Ascending aorta (tissue), 2 donors: ENCODE measurements around the gene HDX. TPM values are rescaled to one million over a fixed set of nuclear protein-coding genes. Genes with fewer than 3 reads are reported as not detected.

Experiments
- DNase-seq, 2 donors: peaks; one replicate each; pipeline ENCODE4 v3.0.0-alpha.2; 2019; ENCODE audit warnings: low spot score in 2 of 2
- H3K27ac ChIP-seq, 2 donors: fragments of 200-600 bp; sonication (generic); one replicate each; pipeline ENCODE4 v1.5.1; 2016 to 2017; ENCODE audit warnings: mild to moderate bottlenecking in 1 of 2
- H3K27me3 ChIP-seq: fragments of 200-600 bp; sonication (generic); one replicate; pipeline ENCODE4 v1.5.1; 2017
- H3K36me3 ChIP-seq, 2 donors: fragments of 200-600 bp; sonication (generic); one replicate each; pipeline ENCODE4 v1.5.1; 2016
- H3K4me1 ChIP-seq, 2 donors: fragments of 200-600 bp; sonication (generic); one replicate each; pipeline ENCODE4 v1.5.1; 2016 to 2017; ENCODE audit warnings: mild to moderate bottlenecking in 1 of 2
- H3K4me3 ChIP-seq, 2 donors: fragments of 200-600 bp; sonication (generic); one replicate each; pipeline ENCODE4 v1.5.1; 2016 to 2017; ENCODE audit warnings: mild to moderate bottlenecking in 1 of 2
- H3K9me3 ChIP-seq, 2 donors: fragments of 200-600 bp; sonication (generic); one replicate each; pipeline ENCODE4 v1.5.1; 2016
- CTCF ChIP-seq, 3 experiments: fragments of 200-600 bp in 2 of 3; fragments of 450-650 bp in 1 of 3; sonication (generic) in 2 of 3; IDR thresholded peaks; one replicate each; pipeline ENCODE4 v1.5.1; 2016 to 2019; ENCODE audit warnings: antibody characterized with exemption in 3 of 3, mild to moderate bottlenecking in 1 of 3, moderate library complexity in 1 of 3
- intact Hi-C: fragments of 100-400 bp; cut with DNase I; formaldehyde crosslinking; loops from one replicate; pipeline ENCODE4 v1.15.1; 2023
- total RNA-seq: library from RNA; depleted of rRNA; stranded (reverse); fragments of >200 nt; gene quantifications from one replicate; pipeline ENCODE4 v1.1.0, GENCODE V29; 2016

The HDX gene
- total RNA-seq, 1 donor from 2014 or later = 5.3 TPM

GRCh38 chrX:84477114-84477513, 25.1 kb downstream of the HDX start:
- H3K4me1 ChIP-seq = no peaks in the 10 kb centered on the region
- intact Hi-C loops = no loop called here
- H3K27me3 ChIP-seq = no peaks in the 10 kb centered on the region
- H3K27ac ChIP-seq = no peak overlapping the region
- no peak for TF ChIP-seq CTCF (IDR thresholded peaks at IDR 0.05)
- H3K36me3 ChIP-seq = no peaks in the 10 kb centered on the region
- H3K4me3 ChIP-seq = no peak overlapping the region
- H3K9me3 ChIP-seq = peaks cover 5 to 6% of the 10 kb centered on the region in 2 donors
- DNase-seq = no peak

GRCh38 chrX:84475596-84475995, 26.7 kb downstream of the HDX start:
- H3K27me3 ChIP-seq = no peaks in the 10 kb centered on the region
- TF ChIP-seq CTCF (IDR thresholded peaks at IDR 0.05) = no peak
- no peak overlapping the region for H3K4me3 ChIP-seq
- H3K27ac ChIP-seq = no peak overlapping the region
- intact Hi-C loops = no loop called here
- H3K4me1 ChIP-seq = no peaks in the 10 kb centered on the region
- H3K36me3 ChIP-seq = no peaks in the 10 kb centered on the region
- H3K9me3 ChIP-seq = no peaks in the 10 kb centered on the region
- DNase-seq = no peak

GRCh38 chrX:84475101-84475500, 27.2 kb downstream of the HDX start:
- no peak overlapping the region for H3K27ac ChIP-seq
- no peaks in the 10 kb centered on the region for H3K4me1 ChIP-seq
- no peak for DNase-seq
- intact Hi-C loops = no loop called here
- H3K4me3 ChIP-seq = no peak overlapping the region
- H3K9me3 ChIP-seq = no peaks in the 10 kb centered on the region
- H3K27me3 ChIP-seq = no peaks in the 10 kb centered on the region
- H3K36me3 ChIP-seq = no peaks in the 10 kb centered on the region
- TF ChIP-seq CTCF (IDR thresholded peaks at IDR 0.05) = no peak

- no peak for TF ChIP-seq CTCF (IDR thresholded peaks at IDR 0.05)
- Histone ChIP-seq H3K4me3 (no peak overlapping the region), H3K27ac (no peak overlapping the region), H3K9me3 (peaks cover 0 to 10% of the 10 kb centered on the region in 2 donors), H3K27me3 (no peaks in the 10 kb centered on the region), H3K36me3 (peaks cover 0 to 3% of the 10 kb centered on the region in 2 donors), H3K4me1 (no peaks in the 10 kb centered on the region)
- no peak for DNase-seq
- intact Hi-C loops = no loop called here
Observed at GRCh38 chrX:84469226-84469625, 33.0 kb downstream of the HDX start.

- H3K36me3 ChIP-seq = peaks cover 0 to 3% of the 10 kb centered on the region in 2 donors
- peaks cover 0 to 13% of the 10 kb centered on the region in 2 donors for H3K9me3 ChIP-seq
- TF ChIP-seq CTCF (IDR thresholded peaks at IDR 0.05) = no peak
- H3K4me3 ChIP-seq = no peak overlapping the region
- intact Hi-C loops = no loop called here
- no peaks in the 10 kb centered on the region for H3K27me3 ChIP-seq
- DNase-seq = no peak
- H3K4me1 ChIP-seq = no peaks in the 10 kb centered on the region
- H3K27ac ChIP-seq = no peak overlapping the region
Observed at GRCh38 chrX:84467898-84468297, 34.4 kb downstream of the HDX start.
